ENCODE results near the gene AP1G2.

AP1G2 gene

GRCh38 chr14:23569443-23570151, 2.0 kb upstream of the AP1G2 start:
- FAIRE-seq, result no peak

DNA sequence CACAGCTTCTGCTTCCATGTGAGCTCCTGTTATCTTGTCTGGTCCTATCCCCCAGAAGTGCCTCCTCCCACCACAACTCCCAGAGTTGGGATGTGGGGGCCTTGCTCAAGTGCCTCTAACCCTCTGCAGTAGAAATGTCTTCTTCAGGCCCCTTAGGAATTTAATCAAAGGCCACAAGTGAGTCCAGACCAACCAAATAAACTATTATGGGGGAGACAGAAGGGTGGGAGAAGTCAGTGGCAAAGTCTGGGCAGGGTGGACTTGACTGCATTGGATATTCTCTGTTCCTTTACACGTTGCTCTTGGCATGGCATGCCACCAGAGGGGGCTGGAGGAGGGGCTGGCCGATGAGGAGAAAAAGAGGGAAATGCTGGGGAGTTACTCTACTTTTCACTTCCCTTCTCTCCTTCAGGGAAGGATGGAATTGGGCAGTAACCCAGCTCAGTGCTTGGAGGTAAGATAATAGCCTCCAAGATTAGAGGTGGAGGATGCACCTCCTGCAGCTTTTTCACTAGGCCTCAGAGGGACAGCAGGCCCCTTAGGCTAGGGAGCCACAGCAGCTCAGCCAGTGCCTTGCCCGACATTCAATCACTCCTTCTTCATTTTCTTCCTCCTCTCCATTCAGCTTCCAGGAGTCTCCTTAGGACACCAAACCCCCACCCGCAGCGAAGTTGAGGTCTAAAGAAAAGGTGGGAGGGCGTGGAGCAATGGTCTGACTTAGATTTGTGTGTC, 1.2 kb upstream of the AP1G2 start:
- FAIRE-seq, result no peak

GRCh38 chr14:23568021-23568599, 519 bp upstream of the AP1G2 start:
- FAIRE-seq, result no peak

GRCh38 chr14:23566778-23567185, 809 bp downstream of the AP1G2 start:
- FAIRE-seq, result no peak

GRCh38 chr14:23566112-23566777, 1.3 kb downstream of the AP1G2 start:
- FAIRE-seq, result no peak

GRCh38 chr14:23565626-23566025, 2.0 kb downstream of the AP1G2 start:
- FAIRE-seq, result no peak

DNA sequence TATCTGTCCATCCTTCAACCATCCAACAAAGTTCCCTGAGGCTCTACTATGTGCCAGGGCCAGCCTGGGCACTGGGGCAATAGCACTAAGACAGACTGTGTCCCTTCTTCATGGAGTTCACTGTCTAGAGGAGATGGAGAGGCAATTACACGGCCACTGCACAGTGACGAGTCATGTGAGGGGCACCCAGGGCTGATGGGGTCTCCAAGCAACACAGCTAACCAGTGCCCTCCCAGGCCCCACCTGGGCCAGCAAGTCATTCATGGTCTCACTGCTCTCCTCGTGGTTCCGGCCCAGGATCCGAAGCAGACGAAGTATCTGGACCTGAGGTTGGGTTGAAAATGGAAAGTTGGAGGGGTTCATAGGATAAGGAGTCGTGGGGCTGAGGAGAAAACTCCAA, 2.7 kb downstream of the AP1G2 start:
- FAIRE-seq, result no peak

- FAIRE-seq, result no peak
Measured at GRCh38 chr14:23564181-23564812, 3.3 kb downstream of the AP1G2 start.

- no peak for FAIRE-seq
Measured at GRCh38 chr14:23563473-23564180, 4.0 kb downstream of the AP1G2 start.

- FAIRE-seq, result no peak
Measured at GRCh38 chr14:23562822-23563472, 4.6 kb downstream of the AP1G2 start.

- FAIRE-seq, result no peak
Measured at GRCh38 chr14:23561873-23562821, 5.4 kb downstream of the AP1G2 start.

GRCh38 chr14:23561259-23561658, 6.3 kb downstream of the AP1G2 start:
- FAIRE-seq, result no peak

DNA sequence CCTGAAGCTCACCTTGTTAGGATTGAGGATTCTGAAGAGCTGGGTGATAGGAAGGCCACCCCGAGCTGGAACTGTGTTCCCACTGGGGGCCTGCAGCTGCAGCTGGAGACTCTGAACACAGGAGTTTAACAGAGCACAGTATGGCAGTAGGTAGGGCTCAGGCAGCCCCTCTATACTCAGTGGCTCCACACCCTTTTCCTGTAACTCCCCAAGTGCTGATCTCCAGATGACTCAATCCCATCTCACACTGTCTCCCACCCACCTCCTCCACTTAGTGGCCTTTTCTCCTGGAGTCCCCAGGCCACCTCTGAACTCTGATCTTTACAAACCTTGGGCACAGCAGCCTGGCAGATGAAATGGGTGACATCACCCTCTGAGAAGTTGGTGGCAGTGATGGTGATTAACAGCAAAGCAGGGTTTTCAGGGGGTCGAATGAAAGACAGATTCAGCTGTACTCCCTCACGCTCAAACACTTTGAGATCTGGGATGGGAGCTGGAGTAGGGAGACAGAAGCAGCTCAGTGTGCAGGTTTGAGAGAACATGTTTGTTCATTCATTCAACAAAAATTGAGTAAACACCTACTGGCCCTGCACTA, 7.6 kb downstream of the AP1G2 start:
- no peak for FAIRE-seq

DNA sequence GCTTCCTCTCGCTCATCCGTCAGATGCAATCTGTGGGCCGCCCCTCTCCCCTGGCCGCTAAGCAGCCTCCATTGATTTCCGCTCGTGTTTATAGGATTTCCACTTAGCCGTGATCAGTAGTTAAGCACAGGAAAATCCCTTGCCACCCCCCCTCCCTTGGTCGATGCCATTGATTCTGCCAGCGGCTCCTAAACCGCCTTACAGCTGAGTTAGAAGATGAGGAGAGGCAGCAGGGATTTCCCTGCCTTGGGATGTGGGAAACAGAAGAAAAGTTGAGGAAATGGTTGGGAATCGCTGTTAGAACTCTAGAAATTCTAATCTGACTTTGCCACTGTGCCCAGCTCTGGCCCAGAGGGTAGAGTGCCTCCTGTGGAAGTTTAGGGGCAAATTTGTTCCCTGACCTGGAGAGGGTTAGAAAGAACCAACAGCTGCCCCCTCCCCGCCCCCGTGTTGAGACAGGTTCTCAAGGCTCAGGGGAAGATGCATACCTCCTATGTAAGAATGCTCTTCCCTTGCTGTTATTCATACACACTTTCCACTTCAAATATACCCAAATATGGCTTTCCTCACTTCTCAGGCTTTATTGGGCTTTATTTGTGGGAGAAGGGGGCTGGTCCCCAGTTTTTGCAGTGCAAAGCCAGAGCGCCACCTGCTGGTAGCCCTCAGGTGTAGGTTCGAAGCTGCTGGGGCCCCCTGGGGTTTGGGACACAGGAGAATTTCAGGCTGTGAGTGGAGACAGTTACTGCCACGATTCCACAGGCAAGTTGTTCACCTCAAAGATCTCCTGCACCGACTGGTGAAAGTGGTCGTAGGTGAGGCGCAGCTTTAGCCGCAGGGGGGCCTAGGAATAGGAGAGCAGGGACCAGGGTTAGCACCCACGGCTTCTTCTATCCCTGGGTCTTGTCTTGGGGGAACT, 8.3 kb downstream of the AP1G2 start:
- no peak for FAIRE-seq

DNA sequence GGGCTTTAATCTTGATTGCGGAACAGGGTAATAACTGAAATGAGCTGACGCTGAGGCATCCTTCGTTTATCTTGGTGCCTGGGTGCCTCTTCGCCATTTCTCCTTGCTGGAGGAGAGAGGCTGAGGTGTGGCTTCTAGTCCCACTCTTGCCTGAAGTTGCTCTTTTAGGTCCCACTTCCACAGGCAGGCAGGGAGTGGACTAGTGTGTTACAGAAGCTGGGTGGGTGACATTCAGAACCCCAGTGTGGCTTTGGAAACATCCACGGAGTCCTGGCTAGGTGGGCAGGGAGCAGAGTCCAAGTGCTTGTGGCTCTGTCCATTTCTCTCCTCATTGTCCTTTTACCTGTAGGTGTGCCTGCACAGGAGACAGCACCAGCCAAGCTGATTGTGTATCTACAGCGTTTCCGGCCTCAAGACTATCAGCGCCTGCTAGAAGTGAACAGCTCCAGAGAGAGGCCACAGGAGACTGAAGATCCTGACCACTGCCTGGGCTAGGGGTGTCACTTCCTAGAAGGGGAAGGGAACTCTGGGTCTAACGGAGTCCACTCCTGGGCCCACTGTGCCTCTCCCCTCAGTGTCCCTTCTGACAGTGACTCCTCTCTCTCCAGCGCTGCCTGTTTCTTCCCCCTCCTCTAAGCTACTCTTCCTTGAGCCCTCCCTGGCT, 9.1 kb downstream of the AP1G2 start:
- FAIRE-seq, result no peak

DNA sequence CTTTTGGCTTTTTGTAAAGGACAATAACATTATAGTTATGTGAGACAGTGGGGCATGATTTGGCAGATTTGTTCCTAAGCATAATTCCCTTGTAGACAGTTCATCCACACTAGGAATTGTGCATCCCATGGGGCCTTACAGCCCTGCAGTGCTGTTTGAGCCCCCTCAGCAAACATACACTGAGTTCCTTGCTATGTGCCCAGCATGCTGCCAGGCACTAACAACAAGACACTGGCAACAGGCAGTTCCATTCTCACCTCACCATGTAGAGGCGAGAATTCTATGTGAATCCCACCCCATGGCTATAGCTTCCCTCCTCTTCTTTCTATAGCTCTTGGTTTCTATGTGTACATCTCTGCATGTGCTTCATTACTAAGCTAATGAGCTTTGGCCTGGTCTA, 9.6 kb downstream of the AP1G2 start:
- FAIRE-seq, result no peak

DNA sequence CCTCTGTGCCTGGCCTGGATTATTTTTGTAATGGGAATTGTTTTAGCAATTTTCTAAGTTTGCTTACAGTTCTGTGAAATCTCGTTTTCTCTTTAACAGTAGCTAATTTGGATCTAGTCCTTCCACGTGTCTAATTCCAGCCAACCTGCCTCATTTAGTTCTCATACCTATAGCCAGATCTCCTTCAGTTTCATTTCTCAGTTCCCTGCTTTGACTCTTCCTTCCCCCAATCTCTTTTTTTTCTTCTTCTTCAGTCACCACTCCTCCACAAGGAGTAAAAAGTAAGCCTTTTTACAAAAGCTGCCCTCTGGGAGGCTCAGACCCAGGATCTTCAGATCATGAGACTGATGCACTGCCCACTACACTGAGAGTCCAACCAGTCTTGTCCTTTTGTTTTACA, 10.1 kb downstream of the AP1G2 start:
- FAIRE-seq, result no peak

GRCh38 chr14:23556700-23557440, 10.7 kb downstream of the AP1G2 start:
- no peak for FAIRE-seq
